ENCODE measurements around the gene SH3RF3. TPM values are rescaled to one million over a fixed set of nuclear protein-coding genes. Genes with fewer than 3 reads are reported as not detected.

The SH3RF3 gene
- total and polyA plus RNA-seq, 10 of the 15 experiments (the other 5 are each of a cell fraction or from before 2014, with no cell fraction given), result 0.08 to 8.8 (median 2.3) TPM

- TF ChIP-seq PBX3 (IDR thresholded peaks at IDR 0.05; ENCODE audit: insufficient replicate concordance, low read depth, low read length), result no peak
- no peak for TF ChIP-seq MTA2 (IDR thresholded peaks at IDR 0.05; ENCODE audit: low read depth)
- TF ChIP-seq ZNF207 (IDR thresholded peaks at IDR 0.05; ENCODE audit: borderline replicate concordance), result no peak
Measured at GRCh38 chr2:109234355-109234754, 105.3 kb downstream of the SH3RF3 start (continued).

DNA sequence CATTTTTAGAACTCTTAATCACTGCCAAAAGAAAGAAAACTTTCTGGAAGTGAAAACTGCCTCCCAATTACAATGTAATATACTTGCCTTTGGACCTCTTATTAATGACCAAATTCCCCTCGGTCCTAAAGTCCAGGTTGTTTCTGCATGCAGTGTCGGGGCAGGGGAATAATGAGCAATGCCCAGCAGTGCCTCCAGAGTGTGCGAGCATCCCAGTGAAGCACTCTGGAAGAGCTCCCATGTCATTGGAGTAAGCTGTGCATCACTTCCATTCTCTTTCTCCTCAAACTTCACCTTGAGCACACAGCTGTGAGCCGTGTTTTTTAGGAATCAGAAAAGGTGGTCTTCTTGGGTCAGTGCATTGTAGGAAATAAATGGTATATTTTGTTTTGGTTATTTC, 107.1 kb downstream of the SH3RF3 start:
- Histone ChIP-seq H3K4me2 (ENCODE audit: control insufficient read depth, insufficient read depth) (no peak overlapping the region), H3K9me3 (replicated peaks; ENCODE audit: control insufficient read depth, insufficient read depth, low read length) (no peaks in the 10 kb centered on the region; the same call in 1 of the 3 replicates), H3K4me1 (ENCODE audit: control insufficient read depth, insufficient read depth, low read length) (peaks cover 11% of the 10 kb centered on the region), H2AFZ (ENCODE audit: control insufficient read depth, low read depth, low read length) (no peak overlapping the region), H3K27ac (ENCODE audit: control insufficient read depth, insufficient read depth) (no peak overlapping the region), H3K4me3 (no peak overlapping the region), H4K20me1 (ENCODE audit: control insufficient read depth, insufficient read depth) (no peaks in the 10 kb centered on the region), H3K79me2 (ENCODE audit: control insufficient read depth, insufficient read depth, low read length) (peaks cover 2% of the 10 kb centered on the region; the same call in 1 of the 2 replicates), H3K27me3 (replicated peaks in 1 of 2; ENCODE audit: control insufficient read depth in 2 of 2, insufficient read depth in 2 of 2, low read length in 1 of 2) (no peaks in the 10 kb centered on the region), H3K9ac (ENCODE audit: control insufficient read depth, insufficient read depth, low read length) (no peak overlapping the region), H3K36me3 (ENCODE audit: control insufficient read depth in 2 of 2, insufficient read depth in 2 of 2, low read length in 1 of 2) (no peaks in the 10 kb centered on the region)
- ATAC-seq (no peak), FAIRE-seq (no peak), DNase-seq (ENCODE audit: low read depth, low spot score) (no peak)
- ChIA-PET RAD21 (ENCODE audit: unreplicated experiment) (interaction anchor here (0.6 to 6.0 kb wide), 4 partner anchors 11 to 103 kb away, joined by 3 to 30 read pairs (median 12); no protein-coding TSS in a partner anchor), POLR2A (interaction anchor here (1.9 kb wide), 1 partner anchor 11 kb away, joined by 5 read pairs; no protein-coding TSS in a partner anchor), SMC1A (ENCODE audit: uncharacterized antibody, unreplicated experiment) (interaction anchor here (1.7 to 8.0 kb wide), 5 partner anchors 11 to 103 kb away, joined by 5 to 76 read pairs (median 41); no protein-coding TSS in a partner anchor), CTCF (interaction anchor here (1.2 kb wide), 1 partner anchor 19 kb away, joined by 3 read pairs; no protein-coding TSS in a partner anchor)
- TF ChIP-seq, protein P1, sequence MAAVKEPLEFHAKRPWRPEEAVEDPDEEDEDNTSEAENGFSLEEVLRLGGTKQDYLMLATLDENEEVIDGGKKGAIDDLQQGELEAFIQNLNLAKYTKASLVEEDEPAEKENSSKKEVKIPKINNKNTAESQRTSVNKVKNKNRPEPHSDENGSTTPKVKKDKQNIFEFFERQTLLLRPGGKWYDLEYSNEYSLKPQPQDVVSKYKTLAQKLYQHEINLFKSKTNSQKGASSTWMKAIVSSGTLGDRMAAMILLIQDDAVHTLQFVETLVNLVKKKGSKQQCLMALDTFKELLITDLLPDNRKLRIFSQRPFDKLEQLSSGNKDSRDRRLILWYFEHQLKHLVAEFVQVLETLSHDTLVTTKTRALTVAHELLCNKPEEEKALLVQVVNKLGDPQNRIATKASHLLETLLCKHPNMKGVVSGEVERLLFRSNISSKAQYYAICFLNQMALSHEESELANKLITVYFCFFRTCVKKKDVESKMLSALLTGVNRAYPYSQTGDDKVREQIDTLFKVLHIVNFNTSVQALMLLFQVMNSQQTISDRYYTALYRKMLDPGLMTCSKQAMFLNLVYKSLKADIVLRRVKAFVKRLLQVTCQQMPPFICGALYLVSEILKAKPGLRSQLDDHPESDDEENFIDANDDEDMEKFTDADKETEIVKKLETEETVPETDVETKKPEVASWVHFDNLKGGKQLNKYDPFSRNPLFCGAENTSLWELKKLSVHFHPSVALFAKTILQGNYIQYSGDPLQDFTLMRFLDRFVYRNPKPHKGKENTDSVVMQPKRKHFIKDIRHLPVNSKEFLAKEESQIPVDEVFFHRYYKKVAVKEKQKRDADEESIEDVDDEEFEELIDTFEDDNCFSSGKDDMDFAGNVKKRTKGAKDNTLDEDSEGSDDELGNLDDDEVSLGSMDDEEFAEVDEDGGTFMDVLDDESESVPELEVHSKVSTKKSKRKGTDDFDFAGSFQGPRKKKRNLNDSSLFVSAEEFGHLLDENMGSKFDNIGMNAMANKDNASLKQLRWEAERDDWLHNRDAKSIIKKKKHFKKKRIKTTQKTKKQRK (IDR thresholded peaks at IDR 0.05; ENCODE audit: low read depth, low read length), result no peak
- TF ChIP-seq ZNF207 (IDR thresholded peaks at IDR 0.05; ENCODE audit: borderline replicate concordance) (no peak), RUNX3 (IDR thresholded peaks at IDR 0.05; ENCODE audit: low read length) (no peak), CREB1 (IDR thresholded peaks at IDR 0.05; ENCODE audit: low read depth) (no peak), YBX1 (IDR thresholded peaks at IDR 0.05) (no peak), IKZF2 (IDR thresholded peaks at IDR 0.05) (no peak), USF2 (IDR thresholded peaks at IDR 0.05; ENCODE audit: borderline replicate concordance, low read depth, low read length) (no peak), BHLHE40 (IDR thresholded peaks at IDR 0.05; ENCODE audit: borderline replicate concordance in 1 of 2, low read depth in 2 of 2, low read length in 1 of 2) (no peak), SMAD1 (IDR thresholded peaks at IDR 0.05; ENCODE audit: low read depth, partially characterized antibody) (no peak), IRF4 (IDR thresholded peaks at IDR 0.05; ENCODE audit: low read depth, low read length) (no peak), DPF2 (IDR thresholded peaks at IDR 0.05) (no peak), FOXK2 (IDR thresholded peaks at IDR 0.05) (no peak), ELK1 (IDR thresholded peaks at IDR 0.05; ENCODE audit: low read depth, low read length) (no peak)
- WGBS (ENCODE audit: insufficient coverage, insufficient replicate concordance, low lambda C conversion rate, missing lambda C conversion rate), result 46% methylated on average over 4 of the region's 4 CpGs
- BruUV-seq (replicated peaks), result no TSS peak
- in situ Hi-C loops (cut with MboI) (no loop called here), intact Hi-C loops (cut with micrococcal nuclease; ENCODE audit: unreplicated experiment) (no loop called here)

Data from GM12878 (cell line).